Measurements from ENCODE around the gene MPP3.

DNA sequence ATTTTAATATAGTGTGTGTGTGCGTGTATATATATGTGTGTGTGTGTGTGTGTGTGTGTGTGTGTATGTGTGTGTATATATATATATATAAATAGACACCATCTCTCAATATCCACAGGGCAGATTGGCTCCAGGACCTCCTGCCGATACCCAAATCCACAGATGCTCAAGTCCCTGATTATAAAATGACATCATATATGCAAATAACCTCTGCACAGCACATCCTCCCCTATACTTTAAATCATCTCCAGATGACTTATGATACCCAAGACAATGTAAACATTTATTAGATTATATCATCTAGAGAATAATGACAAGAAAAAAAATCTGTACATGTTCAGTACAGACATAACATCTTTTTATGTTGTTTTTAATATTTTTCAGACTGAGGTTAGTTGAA lies 62.0 kb downstream of the MPP3 start:
- TF ChIP-seq CEBPB (IDR thresholded peaks at IDR 0.05) (no peak), TEAD4 (IDR thresholded peaks at IDR 0.05) (no peak), TAF1 (IDR thresholded peaks at IDR 0.05; ENCODE audit: low read depth) (no peak), ZBTB7A (IDR thresholded peaks at IDR 0.05; ENCODE audit: low read depth) (no peak), RAD21 (IDR thresholded peaks at IDR 0.05; ENCODE audit: low read depth) (no peak), EGR1 (IDR thresholded peaks at IDR 0.05) (no peak)
- TF ChIP-seq, protein P1, sequence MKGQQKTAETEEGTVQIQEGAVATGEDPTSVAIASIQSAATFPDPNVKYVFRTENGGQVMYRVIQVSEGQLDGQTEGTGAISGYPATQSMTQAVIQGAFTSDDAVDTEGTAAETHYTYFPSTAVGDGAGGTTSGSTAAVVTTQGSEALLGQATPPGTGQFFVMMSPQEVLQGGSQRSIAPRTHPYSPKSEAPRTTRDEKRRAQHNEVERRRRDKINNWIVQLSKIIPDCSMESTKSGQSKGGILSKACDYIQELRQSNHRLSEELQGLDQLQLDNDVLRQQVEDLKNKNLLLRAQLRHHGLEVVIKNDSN (IDR thresholded peaks at IDR 0.05) = no peak
